NCI-H748 treated with DMSO at 0.1 percent for 48 hours (cell line): ENCODE measurements around the gene NPTN.
"Not testable (repeated sequence)": the region's sequence is repeated elsewhere in the genome, so short reads cannot be mapped to it uniquely, and the experiment has no call there.

Source experiments
- DNase-seq: peaks from one replicate; lab custom pipeline; 2025; lab: John Stamatoyannopoulos, UW

NPTN gene

GRCh38 chr15:73633111-73633990 is at the start of gene NPTN:
NPTN (minus strand) TSS chr15:73633389; CDS start chr15:73633215, 174 bp downstream.
- DNase-seq = peak; percentile 53

- no peak for DNase-seq
These were observed 49.5 kb upstream of the NPTN start for GRCh38 chr15:73682600-73683090.

GRCh38 chr15:73681856-73682599 is 48.8 kb upstream of the NPTN start:
- DNase-seq = no peak

DNA sequence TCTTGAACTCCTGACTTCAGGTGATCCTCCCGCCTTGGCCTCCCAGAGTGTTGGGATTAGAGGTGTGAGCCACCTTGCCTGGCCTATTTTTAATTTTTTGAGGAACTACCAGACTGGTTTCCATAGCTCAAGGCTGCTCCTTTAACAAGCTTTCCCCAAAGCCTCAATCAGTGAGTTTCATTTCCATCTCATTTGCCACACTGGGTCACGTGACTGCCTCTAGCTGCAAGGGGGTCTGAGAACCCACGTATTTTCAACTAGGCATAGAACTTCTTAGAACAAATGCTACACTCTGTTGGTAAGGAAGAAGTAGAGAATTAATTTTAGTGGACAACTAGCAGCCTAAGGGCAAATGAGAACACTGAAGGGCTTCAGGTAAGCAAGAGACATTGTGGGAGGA is 47.9 kb upstream of the NPTN start:
- no peak for DNase-seq

GRCh38 chr15:73680549-73680948 is 47.4 kb upstream of the NPTN start:
- DNase-seq = no peak

GRCh38 chr15:73679964-73680363 is 46.8 kb upstream of the NPTN start:
- no peak for DNase-seq

- DNase-seq = no peak
These were observed 46.0 kb upstream of the NPTN start for GRCh38 chr15:73679180-73679579.

DNA sequence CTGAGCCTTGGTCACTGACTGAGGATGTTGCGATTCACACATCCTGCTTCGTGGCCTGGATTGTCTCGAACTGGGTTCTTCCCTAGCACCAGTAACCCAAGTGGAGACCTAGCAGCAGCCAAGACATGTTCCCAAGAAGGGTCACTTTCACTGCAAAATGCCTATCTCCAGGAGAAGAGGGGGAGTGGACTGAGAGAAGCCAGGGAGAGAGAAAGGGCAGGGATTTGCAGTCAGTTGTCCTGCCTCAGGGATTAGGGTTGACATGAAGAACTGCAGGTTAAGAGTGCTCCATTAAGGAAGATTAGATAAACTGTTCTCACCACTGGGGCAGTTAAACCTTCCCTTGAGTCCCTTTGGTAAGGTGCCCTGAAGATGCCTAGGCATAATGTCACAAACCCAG is 45.3 kb upstream of the NPTN start:
- no peak for DNase-seq

- no peak for DNase-seq
These were observed 44.5 kb upstream of the NPTN start for GRCh38 chr15:73677733-73678132.

- DNase-seq = peak; percentile 2
These were observed 44.0 kb upstream of the NPTN start for GRCh38 chr15:73677146-73677607.

- DNase-seq = no peak
These were observed 41.4 kb upstream of the NPTN start for GRCh38 chr15:73674587-73674986.

DNA sequence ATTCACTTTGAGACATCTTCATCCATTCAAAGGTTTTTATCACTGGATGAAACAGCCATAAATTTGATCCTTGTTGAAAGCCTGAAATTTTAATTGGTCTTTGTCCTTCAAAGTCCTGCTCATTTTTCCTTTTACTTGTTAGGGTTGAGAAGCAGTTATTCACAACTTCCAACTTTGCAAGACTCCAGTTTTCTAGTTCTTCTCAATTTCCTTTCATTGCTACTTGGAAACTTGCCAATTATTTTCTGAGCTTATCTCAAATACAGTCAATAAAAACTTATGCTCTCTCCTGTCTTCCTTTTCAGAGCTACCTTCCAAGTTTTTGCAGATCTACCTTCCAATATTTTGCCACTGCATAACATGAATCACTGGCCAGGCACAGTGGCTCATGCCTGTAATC is 27.3 kb upstream of the NPTN start:
- no peak for DNase-seq

DNA sequence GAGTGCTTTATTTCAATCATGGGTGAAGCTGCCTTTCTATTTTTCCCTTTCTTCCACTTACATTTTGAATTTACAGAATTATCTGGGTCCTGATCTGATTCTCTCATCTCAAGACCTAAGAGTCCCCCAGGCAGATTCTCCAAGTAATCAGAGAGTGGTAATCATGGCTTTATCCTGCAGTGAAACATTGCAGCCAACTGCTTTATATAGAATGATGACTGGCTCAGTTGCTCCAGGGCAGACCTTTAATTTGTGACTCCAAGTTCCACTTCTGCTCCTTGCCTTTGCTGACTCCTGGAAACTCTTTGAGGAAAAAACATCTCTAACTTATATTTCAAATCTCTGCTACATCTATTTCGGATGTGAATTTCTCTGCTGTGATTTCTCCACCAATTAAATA is 25.5 kb upstream of the NPTN start:
- no peak for DNase-seq

- DNase-seq = no peak
These were observed 22.5 kb upstream of the NPTN start for GRCh38 chr15:73655724-73656123.

GRCh38 chr15:73654659-73655058 is 21.5 kb upstream of the NPTN start:
- no peak for DNase-seq

- DNase-seq = no peak
These were observed 17.4 kb upstream of the NPTN start for GRCh38 chr15:73650416-73651126.

DNA sequence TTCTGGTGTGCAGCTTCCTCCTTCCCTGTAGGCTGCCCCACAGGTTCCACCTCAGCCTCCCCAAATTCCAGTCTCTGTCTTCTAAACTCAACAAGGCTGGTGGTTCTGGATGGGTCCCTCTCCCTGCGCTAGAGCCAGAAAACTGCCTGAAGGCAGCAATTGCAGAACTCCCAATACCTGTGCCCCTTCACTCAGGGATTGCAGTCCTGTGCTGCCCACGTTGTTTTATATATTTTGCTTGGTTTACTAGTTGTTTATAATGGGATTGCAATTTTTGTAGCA is 14.8 kb upstream of the NPTN start:
- DNase-seq = no peak

DNA sequence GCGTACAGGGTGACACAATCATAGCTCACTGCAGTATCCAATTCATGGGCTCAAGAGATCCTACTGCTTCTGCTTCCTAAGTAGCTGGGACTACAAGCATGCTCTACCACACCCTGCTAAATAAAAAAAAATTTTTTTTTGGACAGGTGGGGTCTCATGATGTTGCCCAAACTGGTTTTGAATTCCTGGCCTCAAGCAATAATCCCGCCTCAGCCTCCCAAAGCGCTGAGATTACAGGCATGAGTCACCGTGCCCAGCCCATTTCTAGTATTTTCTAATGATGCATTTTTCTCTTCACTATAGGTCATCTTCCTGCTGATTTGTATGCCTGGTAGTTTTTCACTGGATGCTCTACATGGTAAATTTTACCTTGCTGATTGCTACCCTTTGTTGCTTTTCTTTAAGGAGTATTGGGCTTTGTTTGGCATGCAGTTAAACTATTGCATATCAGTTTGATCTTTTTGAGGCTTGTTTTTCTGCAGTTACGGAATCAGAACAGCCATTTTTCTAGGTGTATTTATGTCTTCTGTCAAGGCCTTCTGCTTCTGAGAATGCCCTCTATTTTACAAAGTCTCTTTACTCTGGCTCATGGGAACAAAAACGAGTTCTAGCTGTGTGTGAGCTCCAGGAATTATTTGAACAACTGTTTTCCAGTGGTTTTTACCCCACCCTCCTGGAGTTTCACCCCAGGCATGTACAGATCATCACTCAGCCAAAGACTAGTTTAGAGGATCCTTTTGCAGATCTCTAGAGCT is 14.2 kb upstream of the NPTN start:
- DNase-seq = no peak

DNA sequence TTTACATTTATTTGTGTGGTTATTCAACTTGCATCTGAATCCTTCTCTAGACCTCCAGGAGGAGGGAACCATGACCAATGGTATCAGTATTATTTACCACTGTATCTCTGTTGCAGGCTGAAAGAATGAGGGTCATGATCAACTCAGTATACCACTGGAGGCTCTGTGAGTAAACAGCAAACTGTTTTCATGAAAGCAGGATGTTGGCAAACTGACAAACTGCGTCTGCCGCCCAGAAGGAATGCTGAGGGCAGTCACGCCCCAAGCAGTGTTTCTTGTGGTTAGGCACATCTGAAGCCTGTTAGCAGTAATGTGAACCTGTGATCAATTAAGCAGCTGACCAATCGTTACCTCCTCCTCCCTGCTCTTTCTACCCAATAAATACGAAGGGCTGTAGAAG is 6.3 kb upstream of the NPTN start:
- DNase-seq = not testable (repeated sequence)

DNA sequence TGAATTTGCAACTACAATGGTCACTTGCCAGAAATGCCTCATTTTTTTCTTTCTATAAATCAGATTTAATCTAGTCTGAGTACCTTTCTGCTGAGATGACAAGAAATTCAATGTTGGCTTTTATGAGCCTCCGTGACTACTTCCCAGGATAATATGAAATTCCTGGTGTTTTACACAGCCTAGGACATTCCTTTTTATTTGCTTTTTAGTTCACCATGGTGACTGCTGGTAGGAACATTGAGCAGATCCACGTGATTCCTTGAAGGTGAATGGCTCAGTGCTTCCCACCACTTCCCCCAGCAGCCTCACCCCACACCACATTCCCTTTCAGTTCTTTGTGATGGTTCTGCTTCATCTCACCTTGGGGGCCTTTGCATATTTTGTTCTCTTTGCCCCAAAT is 4.3 kb upstream of the NPTN start:
- DNase-seq = no peak

DNA sequence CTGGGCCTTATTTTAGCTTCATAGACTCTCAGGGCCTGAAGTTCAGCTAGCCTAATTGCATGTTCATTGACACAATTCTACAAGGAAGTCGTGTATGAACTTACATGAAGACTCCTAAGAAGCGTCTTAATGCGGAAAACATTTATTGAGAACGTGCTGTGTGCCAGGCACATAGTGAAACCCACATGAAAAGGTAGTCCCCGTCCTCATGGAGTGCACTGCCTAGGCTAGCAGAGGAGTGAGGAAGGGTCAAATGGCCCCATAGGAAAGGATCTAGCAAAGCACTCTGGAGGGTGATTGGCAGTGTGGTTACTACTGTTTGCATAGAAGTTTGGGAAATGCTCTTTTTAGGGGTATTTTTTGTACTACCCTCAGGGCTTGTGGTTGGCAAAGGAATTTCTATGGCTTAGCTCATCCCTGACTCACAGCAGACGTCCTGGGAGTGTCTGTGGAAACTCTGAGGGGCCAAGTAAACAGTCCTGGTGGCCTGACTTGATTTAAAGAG is 854 bp upstream of the NPTN start:
- no peak for DNase-seq

DNA sequence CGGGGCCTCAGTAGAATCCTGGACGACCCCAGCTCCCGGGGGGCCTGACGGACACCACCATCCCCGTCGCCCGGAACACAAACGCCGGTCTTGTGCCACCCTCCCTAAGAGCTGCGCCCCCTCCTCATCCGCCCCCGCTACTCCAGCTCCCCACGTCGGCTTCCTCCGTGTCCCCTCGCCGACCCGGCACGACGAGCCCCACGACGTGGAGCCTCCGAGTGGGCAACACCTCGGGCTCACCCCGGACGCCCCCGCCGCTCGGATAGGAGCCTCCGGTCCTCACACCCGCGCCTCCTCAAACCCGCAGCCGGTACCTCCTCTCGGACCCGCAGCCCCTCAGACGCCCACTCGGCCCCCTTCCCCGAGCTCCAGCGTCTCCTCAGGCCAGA is 525 bp downstream of the NPTN start:
- no peak for DNase-seq
